OCI-M1 (cell line): ENCODE data around the gene TMEM158.

Source experiments
- DNase-seq: peaks from one replicate; lab custom pipeline; 2025; lab: John Stamatoyannopoulos, UW

TMEM158 gene

DNA sequence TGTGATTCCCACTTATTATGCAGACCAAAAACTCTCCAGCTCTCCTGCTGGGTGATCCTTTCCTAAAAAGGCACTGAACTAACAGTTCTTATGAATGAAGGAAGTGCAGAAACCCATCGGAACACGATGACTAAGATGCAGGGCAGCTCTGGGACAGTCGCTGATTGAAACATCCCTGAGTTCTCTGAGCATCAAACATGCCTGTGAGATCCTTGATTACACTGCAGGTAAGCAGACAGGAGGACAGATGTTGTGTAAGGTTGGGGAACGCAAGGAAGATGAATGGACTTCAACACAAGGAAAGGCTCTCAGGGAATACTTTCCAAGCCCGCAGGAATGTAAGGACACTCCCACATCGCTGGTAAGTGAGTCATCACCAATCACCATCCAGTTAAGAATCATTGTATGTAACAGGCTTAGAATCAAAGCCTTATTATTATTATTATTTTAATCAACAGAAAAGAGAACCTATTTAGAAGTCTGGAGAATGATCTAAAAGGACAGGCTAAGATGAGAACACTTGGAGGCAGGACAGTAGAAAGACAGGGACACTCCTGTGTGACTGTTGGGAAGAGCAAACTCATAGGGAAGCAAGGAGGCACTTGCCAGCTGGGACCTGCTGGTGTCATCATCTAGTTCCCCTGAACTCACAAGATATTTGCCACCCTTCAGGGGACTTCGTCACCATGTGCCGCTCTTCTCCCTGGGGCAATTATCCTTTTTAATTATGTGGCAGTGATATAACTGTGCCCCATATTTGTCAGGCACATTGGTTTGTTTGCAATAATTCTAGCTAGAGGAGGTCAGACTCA, 26.0 kb downstream of the TMEM158 start:
- DNase-seq: no peak

- no peak for DNase-seq
These were observed 27.5 kb downstream of the TMEM158 start for GRCh38 chr3:45198264-45199260.

DNA sequence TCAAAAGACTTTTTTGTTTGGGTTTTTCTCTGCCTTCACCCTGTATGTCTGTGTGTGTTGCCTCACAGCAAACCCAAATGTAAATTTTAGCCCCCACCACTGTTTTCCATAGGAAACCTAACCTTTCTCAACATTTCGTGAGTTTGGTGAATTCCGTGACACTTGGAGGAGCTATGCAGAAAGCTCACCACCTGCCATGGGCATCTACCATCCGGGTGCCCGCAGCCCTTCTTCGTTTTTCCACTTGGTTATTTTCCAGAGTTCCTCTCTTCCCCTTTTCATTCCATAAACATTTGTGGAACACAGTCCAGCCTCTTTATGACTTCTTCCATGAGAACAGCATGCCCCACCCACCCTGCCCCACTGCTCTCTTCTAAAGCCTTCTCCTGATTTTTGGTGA, 31.3 kb downstream of the TMEM158 start:
- no peak for DNase-seq

- DNase-seq: no peak
These were observed 34.1 kb downstream of the TMEM158 start for GRCh38 chr3:45191924-45192417.

DNA sequence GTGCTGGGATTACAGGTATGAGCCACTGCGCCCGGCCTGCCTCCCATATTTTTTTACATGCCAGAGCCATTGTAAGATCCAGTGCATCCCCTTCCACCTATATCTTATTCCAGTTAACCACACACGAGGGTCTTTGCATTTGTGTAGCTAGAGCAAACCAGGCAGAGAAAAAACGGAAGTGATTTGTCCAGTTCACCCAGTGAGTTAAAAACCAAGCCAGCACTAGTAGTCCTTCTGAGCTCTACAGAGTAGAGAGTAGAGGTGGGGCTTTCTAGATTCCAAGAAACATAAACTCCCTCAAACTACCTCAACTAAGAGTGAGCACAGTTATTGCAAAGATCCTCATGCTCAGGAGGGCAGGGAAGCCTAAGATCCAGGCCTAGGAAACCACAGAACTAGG, 34.7 kb downstream of the TMEM158 start:
- DNase-seq: peak; percentile 16

DNA sequence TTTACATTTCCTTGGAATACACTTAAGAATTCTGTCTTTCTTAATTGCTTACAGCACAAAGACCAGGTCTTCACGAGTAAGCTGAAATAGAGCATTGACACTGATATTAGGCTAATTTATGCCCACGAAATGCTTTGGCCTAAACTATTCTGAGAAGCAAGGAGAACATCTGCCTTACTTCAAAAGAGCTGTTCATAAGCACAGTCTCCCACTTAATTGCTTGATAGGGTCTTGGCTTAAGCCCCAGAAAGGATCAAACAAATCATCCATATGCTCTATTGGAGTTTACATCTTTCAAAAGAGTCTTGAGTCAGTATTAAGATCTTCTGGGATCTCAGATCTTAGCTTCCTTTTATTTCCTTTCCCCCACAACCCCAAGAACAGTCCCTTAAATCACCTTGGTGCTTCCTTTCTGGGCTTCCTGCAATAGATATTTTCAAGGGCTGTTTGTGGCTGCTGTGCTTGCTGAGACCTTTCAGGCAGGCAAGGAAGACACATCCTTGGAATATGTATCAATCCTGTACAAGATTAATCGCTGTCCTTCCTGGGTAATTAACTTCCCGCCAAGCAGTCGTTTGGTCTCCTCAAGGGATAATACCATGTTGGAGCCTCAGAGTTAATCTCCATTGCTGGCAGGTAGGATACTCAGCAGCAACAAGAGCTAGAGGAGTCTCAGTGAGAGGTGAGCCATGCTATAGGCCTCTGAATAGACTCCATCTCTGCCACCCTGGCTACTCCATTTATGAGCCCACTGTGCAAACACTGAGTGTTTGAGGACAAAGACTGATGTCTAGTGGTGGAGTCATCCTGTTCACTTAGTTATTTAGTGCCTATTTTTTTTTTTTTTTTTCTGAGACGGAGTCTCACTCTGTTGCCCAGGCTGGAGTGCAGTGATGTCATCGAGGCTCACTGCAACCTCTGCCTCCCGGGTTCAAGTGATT, 37.1 kb downstream of the TMEM158 start:
- DNase-seq: no peak

DNA sequence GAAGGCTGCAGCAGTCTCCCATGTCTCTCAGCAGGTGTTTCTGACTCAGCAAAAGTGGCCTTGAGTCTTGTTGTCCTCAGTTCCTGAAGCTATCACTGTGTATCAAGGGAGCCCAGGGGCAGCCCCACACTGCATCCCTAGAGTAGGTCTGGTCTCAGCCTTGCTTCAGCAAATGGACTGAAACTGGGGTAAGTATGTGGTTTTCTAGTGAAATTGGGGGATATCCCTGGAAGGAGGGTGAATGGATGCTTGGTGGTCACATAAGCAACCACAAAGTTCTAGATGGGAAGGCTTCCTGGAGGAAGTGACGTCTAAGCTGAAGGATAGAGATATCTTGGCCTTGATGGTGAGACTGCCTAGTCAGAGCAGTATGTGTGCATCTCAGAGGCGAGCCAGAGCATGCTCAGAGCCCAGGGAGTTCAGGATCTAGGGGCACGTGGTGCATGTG, 38.4 kb downstream of the TMEM158 start:
- no peak for DNase-seq

DNA sequence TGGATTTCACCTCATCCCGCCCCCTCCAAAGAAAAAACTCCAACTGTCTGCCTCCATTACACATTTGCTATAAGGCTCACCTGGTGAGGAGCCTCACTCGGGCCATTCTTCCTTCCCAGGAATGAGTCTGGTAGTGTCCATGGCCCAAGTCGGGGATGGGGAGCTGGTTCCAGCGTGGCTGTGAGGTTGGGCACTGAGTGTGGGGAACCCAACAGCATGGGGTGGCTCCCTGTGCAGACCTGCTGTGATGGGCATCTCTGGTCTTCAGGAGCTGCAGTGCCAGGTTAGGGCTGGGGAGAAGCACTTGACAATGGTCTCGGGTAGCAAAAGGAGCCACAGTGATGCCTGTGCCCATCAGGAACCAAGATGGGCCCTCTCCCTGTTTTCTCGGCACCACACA, 39.2 kb downstream of the TMEM158 start:
- DNase-seq: no peak

GRCh38 chr3:45185461-45185860, 40.6 kb downstream of the TMEM158 start:
- no peak for DNase-seq

DNA sequence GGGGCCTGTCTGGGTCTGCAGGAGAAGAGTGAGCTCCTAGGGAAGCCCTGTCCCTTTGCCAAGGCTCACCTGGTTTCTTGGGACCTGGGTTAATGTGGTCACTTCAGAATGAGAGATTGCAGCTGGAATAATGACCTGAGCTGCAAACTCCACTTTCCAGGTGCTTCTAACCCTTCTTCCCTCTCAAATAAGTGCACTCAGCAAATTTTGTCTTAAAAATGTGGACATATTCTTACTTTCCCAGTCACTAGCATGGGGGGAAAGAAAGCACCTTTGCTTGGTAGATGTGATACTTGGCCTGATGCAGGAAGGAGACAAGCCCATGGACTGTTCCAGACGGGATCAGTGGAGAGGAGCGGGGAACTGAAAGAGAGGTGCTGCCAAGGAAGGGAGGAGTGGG, 41.0 kb downstream of the TMEM158 start:
- DNase-seq: no peak

DNA sequence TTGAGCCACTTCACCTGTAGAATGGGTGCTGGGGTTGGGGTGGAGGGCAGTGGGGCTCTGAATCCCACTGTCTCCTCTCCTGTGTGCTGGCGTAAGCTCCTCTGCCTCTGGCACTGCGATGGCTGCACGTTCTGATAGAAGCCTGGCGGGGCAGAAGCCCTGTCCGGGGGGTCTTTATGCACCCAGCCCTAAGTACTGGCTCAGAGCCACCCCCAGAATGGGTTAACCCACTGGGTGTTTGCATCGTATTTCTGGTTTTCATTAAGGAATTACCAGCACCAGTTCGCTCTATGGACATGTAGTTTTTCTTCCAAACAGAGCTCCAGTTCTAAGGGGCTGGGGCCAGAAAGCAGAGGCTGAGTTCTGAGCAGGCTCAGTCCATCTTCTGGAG, 42.2 kb downstream of the TMEM158 start:
- DNase-seq: no peak

DNA sequence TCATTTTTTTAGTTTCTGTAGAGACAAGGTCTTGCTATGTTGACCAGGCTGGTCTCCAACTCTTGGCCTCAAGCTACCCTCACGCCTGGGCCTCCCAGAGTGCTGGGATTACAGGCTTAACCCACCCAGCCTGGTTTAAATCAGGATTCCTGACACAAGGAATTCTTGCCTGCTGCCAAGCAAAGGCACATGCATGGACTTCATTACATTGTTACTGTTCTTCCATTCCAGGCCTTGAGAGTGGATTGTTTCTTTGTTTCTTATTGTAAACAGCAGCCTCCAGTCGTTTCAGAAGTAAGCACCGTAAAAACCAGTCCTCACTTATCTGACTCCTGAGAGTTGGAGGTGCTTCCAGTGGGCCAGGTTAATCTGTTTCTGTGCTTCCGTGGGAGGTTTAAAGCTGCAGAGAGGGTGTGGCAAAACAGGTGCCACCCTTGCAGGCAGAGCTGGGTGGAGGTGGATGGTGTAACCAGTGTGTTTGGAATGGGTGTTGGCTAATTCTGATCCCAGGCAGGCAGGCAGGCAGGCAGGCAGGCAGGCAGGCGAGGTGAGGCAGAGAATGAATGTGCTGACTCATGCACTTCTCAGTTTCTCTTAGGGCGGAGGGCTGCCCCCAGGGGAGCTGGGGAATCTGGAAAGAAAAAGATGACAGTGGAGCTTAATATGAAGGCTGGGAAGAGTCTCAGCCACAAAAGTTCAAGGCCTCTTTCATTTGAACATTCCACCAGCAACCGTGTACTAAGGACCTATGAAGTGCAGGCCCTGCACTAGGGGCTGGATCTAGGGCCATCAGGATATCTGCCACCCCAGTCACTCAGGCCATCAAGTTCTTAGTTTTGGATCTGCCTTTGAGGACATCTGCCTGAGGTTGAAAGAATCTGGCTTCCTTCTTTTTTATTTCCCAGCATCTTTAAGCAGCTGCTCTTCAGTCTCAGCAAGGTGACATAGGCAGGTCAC, 42.9 kb downstream of the TMEM158 start:
- peak; percentile 30 for DNase-seq

DNA sequence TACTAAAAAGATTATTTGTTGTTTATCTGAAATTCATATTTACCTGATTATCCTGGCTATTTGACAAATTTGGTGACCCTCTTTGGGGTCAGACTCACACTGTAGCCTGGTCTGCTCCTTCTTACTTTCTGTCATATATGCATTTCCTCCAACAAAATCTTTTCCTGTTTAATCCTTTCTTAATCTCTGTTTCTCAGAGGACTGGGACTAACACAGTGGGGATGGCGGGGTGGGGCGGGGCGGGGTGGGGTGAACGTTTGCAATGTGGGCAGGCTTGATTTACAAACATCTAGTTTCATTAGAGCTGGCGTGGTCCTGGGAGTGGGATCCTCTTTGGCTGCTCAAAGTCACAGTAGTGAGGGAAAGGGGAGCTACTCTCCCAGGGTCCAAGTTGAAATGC, 44.6 kb downstream of the TMEM158 start:
- no peak for DNase-seq

- DNase-seq: no peak
These were observed 45.2 kb downstream of the TMEM158 start for GRCh38 chr3:45180899-45181298.

DNA sequence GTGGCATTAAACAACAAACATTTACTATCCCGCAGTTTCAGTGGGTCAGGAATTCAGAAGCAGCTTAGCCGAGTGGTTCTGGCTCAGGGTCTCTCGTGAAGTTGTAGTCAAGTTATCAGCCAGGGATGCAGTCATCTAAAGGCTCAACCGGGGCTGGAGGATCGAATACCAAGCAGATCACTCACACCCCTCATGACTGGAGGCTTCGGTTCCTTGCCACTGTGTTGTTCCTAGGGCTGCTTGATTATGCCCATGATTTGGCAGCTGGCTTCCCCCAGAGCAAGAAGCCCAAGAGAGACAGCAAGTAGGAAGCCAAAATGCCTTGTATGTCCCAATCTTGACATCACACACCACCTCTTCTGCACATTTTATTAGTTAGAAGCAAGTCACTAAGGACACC, 46.0 kb downstream of the TMEM158 start:
- no peak for DNase-seq

- DNase-seq: no peak
These were observed 46.9 kb downstream of the TMEM158 start for GRCh38 chr3:45179163-45179562.

- DNase-seq: no peak
These were observed 47.7 kb downstream of the TMEM158 start for GRCh38 chr3:45178183-45179023.

- DNase-seq: no peak
These were observed 49.2 kb downstream of the TMEM158 start for GRCh38 chr3:45176912-45177311.
